DMS114 treated with DMSO at 0.1 percent for 48 hours (cell line): ENCODE measurements around the gene RIC3.
A peak's percentile ranks its signal among the peaks of the same experiment; 100 is the strongest.

Experiments used
- DNase-seq: peaks from one replicate; lab custom pipeline; 2025; ENCODE audit not compliant: unreplicated experiment; lab: John Stamatoyannopoulos, UW

Gene RIC3, protein sequence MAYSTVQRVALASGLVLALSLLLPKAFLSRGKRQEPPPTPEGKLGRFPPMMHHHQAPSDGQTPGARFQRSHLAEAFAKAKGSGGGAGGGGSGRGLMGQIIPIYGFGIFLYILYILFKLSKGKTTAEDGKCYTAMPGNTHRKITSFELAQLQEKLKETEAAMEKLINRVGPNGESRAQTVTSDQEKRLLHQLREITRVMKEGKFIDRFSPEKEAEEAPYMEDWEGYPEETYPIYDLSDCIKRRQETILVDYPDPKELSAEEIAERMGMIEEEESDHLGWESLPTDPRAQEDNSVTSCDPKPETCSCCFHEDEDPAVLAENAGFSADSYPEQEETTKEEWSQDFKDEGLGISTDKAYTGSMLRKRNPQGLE

GRCh38 chr11:8168485-8169257 lies at the start of gene RIC3:
Gene RIC3 (minus strand): TSS chr11:8169025. CDS start chr11:8168989, 36 bp downstream.
- peak; percentile 15 for DNase-seq

DNA sequence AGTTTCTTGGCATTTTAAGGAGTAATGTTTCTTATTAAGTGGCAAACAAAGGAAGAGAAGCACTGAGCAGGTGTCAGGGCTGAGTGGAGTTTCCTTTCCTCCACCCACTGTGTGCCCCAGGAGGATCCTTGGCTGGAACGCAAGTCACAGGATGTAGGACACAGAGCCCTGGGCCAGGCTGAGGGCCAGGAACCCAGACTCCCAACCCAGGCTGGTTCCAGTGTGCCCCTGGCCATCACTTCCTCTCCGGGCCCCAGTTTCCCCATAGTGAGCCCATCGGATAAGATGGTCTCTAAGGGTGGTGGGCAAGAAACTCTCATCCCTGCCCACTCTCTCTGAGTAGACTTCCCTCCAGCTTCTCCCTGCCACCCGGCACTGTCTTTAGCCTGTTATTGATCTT lies 49.6 kb upstream of the RIC3 start:
- no peak for DNase-seq

DNA sequence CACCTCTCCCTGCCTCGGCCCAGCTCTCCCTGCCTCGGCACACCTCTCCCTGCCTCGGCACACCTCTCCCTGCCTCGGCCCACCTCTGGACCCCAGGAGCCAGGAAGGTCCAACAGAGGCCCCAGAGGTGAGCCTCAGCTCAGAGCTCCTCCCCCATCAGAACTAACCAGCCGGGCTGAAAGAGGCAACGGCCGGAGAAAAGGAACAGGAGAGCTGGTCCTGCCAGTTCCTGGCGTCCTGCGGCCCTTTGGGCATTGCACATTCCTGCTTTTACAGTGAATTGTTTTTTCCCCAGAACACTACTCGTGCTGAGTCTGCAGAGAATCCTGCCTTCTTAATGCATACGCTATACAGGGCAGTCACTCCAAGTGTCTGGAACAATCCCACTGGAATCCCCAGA lies 49.1 kb upstream of the RIC3 start:
- no peak for DNase-seq

DNA sequence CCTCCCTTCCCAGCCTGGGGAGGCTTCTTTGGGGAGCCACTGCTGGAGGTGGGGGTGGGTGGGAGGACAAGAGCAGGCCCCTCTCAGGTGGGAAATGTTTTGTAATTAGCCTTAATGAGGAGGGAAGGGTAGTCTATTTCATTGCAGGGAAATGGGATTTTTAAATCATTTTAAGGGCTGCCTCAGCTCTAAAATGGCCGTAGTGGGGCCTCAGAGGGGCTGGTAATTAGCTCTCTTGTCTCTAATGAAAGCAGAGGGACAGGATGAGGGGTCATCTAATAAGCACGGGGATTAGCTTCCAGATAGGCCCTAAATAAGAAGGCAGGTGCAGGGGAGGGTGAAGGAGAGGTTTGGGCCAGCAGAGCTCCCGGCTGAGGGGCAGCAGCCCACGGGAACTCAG lies 48.3 kb upstream of the RIC3 start:
- DNase-seq, result no peak

DNA sequence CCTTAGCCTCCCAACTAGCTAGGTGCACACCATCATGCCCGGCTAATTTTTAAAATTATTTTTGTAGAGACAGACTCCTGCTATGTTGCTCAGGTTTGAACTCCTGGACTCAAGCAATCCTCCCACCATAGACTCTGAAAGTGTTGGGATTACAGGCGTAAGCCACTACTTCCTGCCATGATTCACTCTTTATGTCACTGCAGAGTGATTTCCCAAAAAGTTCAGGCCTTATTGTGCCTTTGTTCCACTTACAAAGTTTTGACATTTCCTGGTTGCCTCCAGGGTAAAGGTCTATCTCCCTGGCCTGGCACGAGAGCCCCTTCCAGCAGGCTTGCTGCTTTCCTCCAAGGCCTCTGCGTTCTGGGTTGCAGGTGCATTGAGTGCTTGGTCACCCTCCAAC lies 44.6 kb upstream of the RIC3 start:
- DNase-seq, result no peak

- no peak for DNase-seq
These were observed 40.5 kb upstream of the RIC3 start for GRCh38 chr11:8209208-8209807.

DNA sequence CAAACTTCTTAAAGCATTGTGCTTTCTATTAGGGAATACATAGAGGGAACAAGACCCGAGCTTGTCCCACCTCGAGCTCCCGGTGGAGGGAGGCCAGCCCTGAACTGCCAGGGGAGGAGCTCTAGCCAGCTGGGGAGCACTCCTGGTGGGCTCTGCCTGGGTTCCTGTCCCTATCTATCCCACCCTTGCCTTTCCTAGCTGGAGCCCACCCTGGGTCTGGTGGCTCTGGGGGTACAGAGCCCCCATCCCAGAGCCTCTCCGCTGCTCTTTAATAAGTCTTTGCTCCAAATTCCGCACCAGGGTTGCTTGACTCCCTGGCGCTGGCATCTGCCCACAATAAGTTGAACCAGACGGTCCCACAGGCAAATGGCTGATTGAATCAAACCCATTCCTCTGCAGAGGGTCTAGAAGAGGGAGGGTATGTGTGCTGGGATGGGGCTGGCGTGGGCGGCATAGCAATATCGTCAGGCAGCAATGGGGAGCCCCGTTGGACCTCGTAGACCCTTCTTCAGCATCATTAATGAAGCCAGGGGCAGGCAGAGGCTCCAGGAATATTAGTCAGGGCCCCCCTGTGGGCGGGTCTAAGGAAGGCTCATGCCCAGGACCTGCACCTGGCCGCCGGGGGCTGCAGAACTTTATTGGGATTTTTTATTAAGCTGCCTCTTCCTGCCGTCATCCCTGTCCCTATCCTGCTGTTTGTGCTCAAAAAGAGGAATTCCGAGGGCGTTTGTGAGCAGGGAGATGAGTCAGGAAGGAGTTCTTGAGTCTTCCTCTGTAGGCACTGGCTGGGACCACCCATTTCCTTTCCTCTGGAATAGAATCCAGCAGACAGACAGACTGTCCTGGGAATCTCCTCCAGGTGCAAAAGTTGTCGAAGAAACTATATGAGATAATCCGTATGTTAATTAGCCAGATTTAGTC lies 38.5 kb upstream of the RIC3 start:
- DNase-seq, result no peak

DNA sequence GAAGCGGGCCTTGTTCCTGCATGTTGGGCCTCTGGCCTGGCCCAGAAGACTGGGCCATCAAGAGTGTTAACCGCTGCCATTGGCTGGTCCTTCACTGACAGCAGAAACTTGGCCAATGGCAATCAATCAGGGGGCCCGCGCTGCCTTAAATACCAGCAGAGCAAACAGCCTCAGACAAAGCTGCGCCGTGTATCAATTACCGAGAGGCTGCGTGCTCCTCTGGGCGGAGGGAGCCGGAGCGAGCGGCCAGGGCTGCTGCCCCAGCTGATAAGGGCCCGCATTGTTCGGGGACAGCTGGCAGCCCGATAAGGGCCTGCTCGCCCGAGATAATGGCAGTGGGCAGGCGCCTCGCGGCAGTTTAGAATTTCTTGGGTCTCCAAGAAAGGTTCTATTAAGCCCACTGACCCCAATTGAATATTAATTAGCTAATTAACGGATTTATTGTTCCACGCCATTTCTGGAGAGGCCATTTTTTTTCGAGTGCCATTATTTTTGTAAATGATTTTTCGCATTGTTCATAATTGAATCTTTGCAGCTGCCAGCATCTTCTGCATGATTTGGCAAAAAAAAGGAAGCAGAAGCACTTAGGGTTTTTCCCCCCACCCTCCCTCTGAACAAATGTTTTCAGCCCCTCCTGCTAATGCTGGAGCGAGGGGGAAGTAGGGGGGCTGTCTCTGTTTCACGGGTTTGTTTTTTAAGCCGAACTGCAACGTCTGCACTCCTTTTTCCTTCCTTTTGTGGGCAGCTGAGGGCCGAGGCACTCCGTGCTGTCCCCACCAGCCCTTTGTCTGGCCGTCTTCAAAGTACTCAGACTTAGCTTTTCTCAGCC lies 37.6 kb upstream of the RIC3 start:
- no peak for DNase-seq

DNA sequence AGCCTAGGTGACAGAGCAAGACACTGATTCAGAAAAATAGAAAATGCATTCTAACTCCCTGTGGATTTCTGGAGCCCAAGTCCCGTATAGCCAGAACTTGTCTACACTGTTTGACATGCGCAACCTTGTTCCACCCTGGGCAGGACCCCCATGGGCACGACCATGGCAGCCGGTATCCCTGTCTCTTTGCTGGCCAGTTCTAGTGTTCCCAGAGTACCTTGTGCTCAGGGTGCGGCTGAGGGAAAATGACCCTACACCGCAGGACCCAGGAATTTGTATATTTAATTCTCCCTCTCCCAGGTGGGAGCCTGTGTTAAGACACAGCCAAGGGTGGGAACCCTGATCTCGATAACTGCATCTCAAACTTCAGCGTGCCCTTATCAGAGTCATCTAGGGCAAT lies 36.7 kb upstream of the RIC3 start:
- no peak for DNase-seq

- DNase-seq, result no peak
These were observed 35.8 kb upstream of the RIC3 start for GRCh38 chr11:8204596-8204995.

DNA sequence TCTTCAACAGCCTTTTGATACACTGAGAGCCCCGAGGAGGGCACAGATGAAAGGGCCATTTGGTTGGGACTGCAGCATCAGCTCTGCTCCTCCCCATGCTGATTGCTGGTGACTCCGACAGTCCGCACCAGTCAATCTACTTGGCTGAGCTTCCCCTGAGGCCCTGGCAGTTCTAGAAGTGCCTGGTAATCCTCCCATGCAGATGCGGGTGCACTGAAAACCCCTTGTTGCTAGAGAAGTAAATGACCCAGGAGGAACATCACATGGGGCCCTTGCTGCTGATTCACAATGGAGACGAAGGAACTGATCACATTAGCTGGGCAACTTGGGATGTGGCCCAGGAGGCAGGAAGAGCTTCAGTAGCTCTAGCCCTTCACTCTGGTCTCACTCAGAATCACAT lies 35.2 kb upstream of the RIC3 start:
- DNase-seq, result no peak

GRCh38 chr11:8203414-8203715 lies 34.5 kb upstream of the RIC3 start:
- DNase-seq, result no peak

GRCh38 chr11:8202516-8203413 lies 33.9 kb upstream of the RIC3 start:
- no peak for DNase-seq

DNA sequence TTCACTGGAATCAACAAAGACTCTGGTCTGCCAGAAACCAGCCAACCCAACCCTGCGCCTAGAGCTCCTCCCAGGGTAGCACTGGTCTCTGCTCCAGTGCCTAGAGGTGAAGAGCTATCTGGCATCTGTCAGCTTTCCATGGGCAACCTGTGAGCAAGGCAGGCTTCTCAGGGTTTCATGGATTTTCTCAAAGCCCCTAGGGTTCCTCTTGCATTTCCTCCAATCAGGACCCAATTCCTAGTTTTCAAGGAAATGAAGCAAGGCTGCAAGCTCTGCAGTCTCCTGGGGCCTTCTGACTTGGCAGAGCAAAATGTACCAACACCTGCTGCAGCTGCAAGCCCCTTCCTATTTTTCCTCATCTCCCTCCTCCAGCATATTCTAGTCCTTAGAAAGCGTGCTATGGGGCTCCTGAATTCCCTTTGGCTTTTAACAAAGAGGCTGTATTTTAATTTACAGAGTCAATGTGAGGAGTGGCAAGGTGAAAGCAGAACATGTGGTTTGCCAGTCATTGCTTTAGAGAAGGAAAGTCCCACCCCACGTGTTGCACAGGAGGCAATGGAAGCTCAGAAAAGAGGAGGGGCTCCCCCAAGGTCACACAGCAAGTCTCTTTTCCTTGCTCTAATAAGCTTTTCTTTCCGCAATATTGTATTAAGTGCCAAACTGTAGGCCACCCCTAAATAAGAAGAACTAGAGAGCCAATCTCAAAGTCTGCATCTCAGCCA lies 33.0 kb upstream of the RIC3 start:
- DNase-seq, result no peak

- DNase-seq, result no peak
These were observed 30.9 kb upstream of the RIC3 start for GRCh38 chr11:8199676-8200075.

GRCh38 chr11:8196749-8197148 lies 27.9 kb upstream of the RIC3 start:
- DNase-seq, result no peak

DNA sequence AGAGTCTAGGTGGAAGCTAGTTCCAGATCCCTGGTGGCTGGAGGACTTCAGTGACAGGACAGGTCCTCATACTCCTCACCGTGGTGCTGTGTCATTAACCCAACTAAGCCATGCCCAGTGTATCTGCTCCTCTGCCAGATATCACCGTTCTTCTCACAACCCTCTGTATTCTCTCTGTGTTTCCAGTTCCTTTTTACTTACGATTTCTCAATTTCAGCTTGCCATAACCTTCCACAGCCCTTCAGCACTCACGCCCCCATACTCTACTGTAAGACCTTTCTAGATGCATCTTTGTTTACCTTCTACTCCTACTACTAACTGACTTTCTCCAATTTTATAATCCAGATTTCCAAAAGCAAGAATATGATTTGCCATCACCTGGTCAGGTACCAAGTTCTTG lies 26.1 kb upstream of the RIC3 start:
- DNase-seq, result no peak

GRCh38 chr11:8192896-8193209 lies 24.0 kb upstream of the RIC3 start:
- no peak for DNase-seq
